Endothelial cell of umbilical vein (primary cell): ENCODE results near the gene PCMTD2. TPM values are rescaled to one million over a fixed set of nuclear protein-coding genes. Genes with fewer than 3 reads are reported as not detected.

Experiments used
- BruUV-seq: library from RNA; stranded (reverse); fragments of 400-500 nt; replicated peaks from 2 replicates; lab custom pipeline; 2021; lab: Mats Ljungman, UMichigan
- CTCF ChIA-PET: fragments of 300-600, 350-600 bp; sonication (Branson Sonifier 250); formaldehyde crosslinking; loops from one replicate; lab custom pipeline; 2021; ENCODE audit warnings: antibody characterized with exemption, inconsistent platforms; lab: Charles Lee
- POLR2A ChIA-PET: fragments of 300-600, 350-600 bp; sonication (Branson Sonifier 250); formaldehyde crosslinking; loops from one replicate; lab custom pipeline; 2021; ENCODE audit warnings: antibody characterized with exemption, inconsistent platforms; lab: Charles Lee
- DNase-seq: peaks from one replicate; pipeline ENCODE4 v3.0.0-alpha.2; 2011; ENCODE audit warnings: low read depth, low spot score
- FAIRE-seq: peaks from 2 replicates; lab custom pipeline; 2011; peaks lifted over from hg19 to GRCh38; lab: Jason Lieb, UNC
- H2AFZ ChIP-seq: 2 replicates; pipeline ENCODE4 v1.6.0; 2012; ENCODE audit warnings: low read depth, low read length, control low read depth, inconsistent platforms
- H3K27ac ChIP-seq: 2 replicates; pipeline ENCODE4 v1.5.1; 2011; ENCODE audit warnings: low read depth, mild to moderate bottlenecking, control low read depth, low read length, moderate library complexity; ENCODE audit not compliant: insufficient read depth
- H3K27me3 ChIP-seq, 2 experiments: 2 replicates each; pipeline versions ENCODE4 v1.6.0 to v1.6.1; 2011; ENCODE audit warnings: low read length in 2 of 2, mixed read lengths in 1 of 2; ENCODE audit not compliant: control insufficient read depth in 2 of 2, insufficient read depth in 2 of 2
- H3K36me3 ChIP-seq, 2 experiments: 2 replicates in 1 of 2; 3 replicates in 1 of 2; pipeline ENCODE4 v1.5.1; 2011; ENCODE audit warnings: low read length in 2 of 2, mild to moderate bottlenecking in 1 of 2, moderate library complexity in 1 of 2; ENCODE audit not compliant: control insufficient read depth in 2 of 2, insufficient read depth in 2 of 2; ENCODE audit errors: extremely low read depth in 1 of 2
- H3K4me1 ChIP-seq: 3 replicates; pipeline ENCODE4 v1.5.1; 2011; ENCODE audit warnings: mild to moderate bottlenecking, low read length; ENCODE audit not compliant: control insufficient read depth, insufficient read depth; ENCODE audit errors: extremely low read depth
- H3K4me2 ChIP-seq: 2 replicates; pipeline ENCODE4 v1.6.1; 2011; ENCODE audit warnings: low read length, control low read depth, mixed read lengths; ENCODE audit not compliant: insufficient read depth
- H3K4me3 ChIP-seq, 3 experiments: fragments of 200-600 bp in 1 of 3; sonication (generic), shearing (Covaris generic) in 1 of 3; replicated peaks in 1 of 3; 2 replicates each; pipeline ENCODE4 v1.5.1; 2011 to 2016; ENCODE audit warnings: control low read depth in 3 of 3, low read length in 3 of 3, mild to moderate bottlenecking in 2 of 3, inconsistent platforms in 1 of 3, low read depth in 1 of 3, moderate library complexity in 1 of 3; ENCODE audit not compliant: insufficient read depth in 1 of 3
- H3K79me2 ChIP-seq: 2 replicates; pipeline ENCODE4 v1.6.0; 2012; ENCODE audit warnings: low read length, inconsistent platforms; ENCODE audit not compliant: control insufficient read depth, insufficient read depth
- H3K9ac ChIP-seq: replicated peaks from 2 replicates; pipeline ENCODE3; 2011; ENCODE audit warnings: low read length, control low read depth; ENCODE audit not compliant: insufficient read depth; ENCODE audit errors: extremely low read depth
- H3K9me1 ChIP-seq: replicated peaks from 3 replicates; pipeline ENCODE4 v1.6.0; 2011; ENCODE audit warnings: mild to moderate bottlenecking, low read length; ENCODE audit not compliant: control insufficient read depth, insufficient read depth; ENCODE audit errors: extremely low read depth
- H3K9me3 ChIP-seq: replicated peaks from 2 replicates; pipeline ENCODE4 v1.5.1; 2012; ENCODE audit warnings: low read length, inconsistent platforms; ENCODE audit not compliant: control insufficient read depth, insufficient read depth
- H4K20me1 ChIP-seq: replicated peaks from 2 replicates; pipeline ENCODE3; 2011; ENCODE audit warnings: mild to moderate bottlenecking, low read length; ENCODE audit not compliant: control insufficient read depth, insufficient read depth; ENCODE audit errors: extremely low read depth
- EZH2 ChIP-seq: IDR thresholded peaks from 2 replicates; pipeline ENCODE4 v1.6.1; 2012; ENCODE audit warnings: borderline replicate concordance, low read depth, mild to moderate bottlenecking, moderate library complexity, low read length, inconsistent platforms; ENCODE audit not compliant: severe bottlenecking
- FOS ChIP-seq: IDR thresholded peaks from 2 replicates; pipeline ENCODE4 v1.6.1; 2011; ENCODE audit warnings: mild to moderate bottlenecking, low read length, moderate library complexity, borderline replicate concordance; ENCODE audit not compliant: insufficient read depth
- GATA2 ChIP-seq: IDR thresholded peaks from 2 replicates; pipeline ENCODE4 v1.7.0; 2011; ENCODE audit warnings: low read depth, mild to moderate bottlenecking, moderate library complexity, mixed read lengths, low read length; ENCODE audit not compliant: insufficient read length, insufficient read depth
- JUN ChIP-seq: IDR thresholded peaks from 2 replicates; pipeline ENCODE4 v1.6.1; 2011; ENCODE audit warnings: borderline replicate concordance, low read depth; ENCODE audit not compliant: insufficient read length, insufficient read depth
- MYC ChIP-seq: IDR thresholded peaks from one replicate; pipeline ENCODE4 v1.6.1; 2011; ENCODE audit warnings: mild to moderate bottlenecking, low read depth, low read length
- POLR2A ChIP-seq: IDR thresholded peaks from 2 replicates; pipeline ENCODE4 v1.6.1; 2012; ENCODE audit warnings: low read depth, mild to moderate bottlenecking, control low read depth, low read length
- POLR2AphosphoS5 ChIP-seq: IDR thresholded peaks from 2 replicates; pipeline ENCODE4 v1.6.1; 2012; ENCODE audit warnings: low read depth, mild to moderate bottlenecking, control low read depth, low read length, moderate library complexity; ENCODE audit not compliant: insufficient read depth
- dilution Hi-C: fragments of 300-500 bp; cut with MboI; formaldehyde crosslinking; loops from one replicate; pipeline ENCODE4 v1.15.0; 2019; ENCODE audit warnings: low sequenced_read_pairs; ENCODE audit not compliant: extremely low pct_ligation_motif_present
- intact Hi-C: fragments of 100-400 bp; cut with micrococcal nuclease; formaldehyde crosslinking; loops from one replicate; pipeline ENCODE4 v1.10.0; 2022
- polyA plus RNA-seq, 4 experiments: library from polyadenylated mRNA; depleted of rRNA in 3 of 4; stranded (reverse) in 3 of 4; unstranded in 1 of 4; fragments of >200 nt; gene quantifications; 2 replicates each; pipeline versions ENCODE4 v1.2.1 to v1.2.3, GENCODE V29; 2011 to 2012; ENCODE audit warnings: missing spikeins in 1 of 4
- total RNA-seq: library from RNA; stranded (reverse); gene quantifications from 2 replicates; pipeline ENCODE4 v1.2.3, GENCODE V29; 2021
- TF ChIP-seq, protein P1 (sequence below), 2 donors: IDR thresholded peaks; 1 replicate in 1 of 2; 2 replicates in 1 of 2; pipeline ENCODE4 v1.5.1; 2011; ENCODE audit warnings: low read length in 2 of 2, mild to moderate bottlenecking in 2 of 2, moderate library complexity in 2 of 2, control low read depth in 1 of 2, inconsistent platforms in 1 of 2, low read depth in 1 of 2; ENCODE audit not compliant: insufficient read depth in 1 of 2; ENCODE audit errors: extremely low read depth in 1 of 2
- TF ChIP-seq, protein P2 (sequence below): IDR thresholded peaks from 2 replicates; pipeline ENCODE4 v1.6.1; 2011; ENCODE audit not compliant: insufficient read depth, insufficient read length

PCMTD2 gene
- total and polyA plus RNA-seq, 2 donors (not counting 3 experiments of a cell fraction or from before 2014, with no cell fraction given): 27.4 to 45.7 TPM

DNA sequence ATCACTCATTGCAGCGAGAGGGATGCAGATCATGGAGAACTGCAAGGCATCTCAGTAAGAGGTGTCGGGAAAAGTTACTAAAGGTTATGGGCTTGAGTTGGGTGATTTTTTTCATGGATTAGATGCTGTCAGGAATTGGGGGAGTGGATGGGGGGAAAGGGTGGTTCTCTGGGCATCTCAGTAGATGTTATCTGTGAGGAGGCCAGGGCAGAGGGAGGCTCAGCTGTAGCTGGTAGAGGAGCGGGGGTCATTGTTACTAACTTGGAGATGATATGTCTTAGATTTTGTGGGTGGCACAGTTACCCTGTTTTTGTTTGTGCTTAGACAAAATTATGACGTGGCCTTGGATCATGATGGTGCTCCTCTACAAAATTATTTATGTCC is 2.6 kb upstream of the PCMTD2 start:
- Histone ChIP-seq H2AFZ (no peak overlapping the region), H3K4me1 (peaks cover 14% of the 10 kb centered on the region), H3K27me3 (peaks cover 4 to 16% of the 10 kb centered on the region in 2 experiments), H3K36me3 (no peaks in the 10 kb centered on the region), H4K20me1 (no peaks in the 10 kb centered on the region), H3K79me2 (peaks cover 14% of the 10 kb centered on the region), H3K4me2 (no peak overlapping the region), H3K27ac (no peak overlapping the region), H3K9me3 (no peaks in the 10 kb centered on the region), H3K9me1 (no peaks in the 10 kb centered on the region), H3K4me3 (no peak overlapping the region), H3K9ac (no peak overlapping the region)
- no TSS peak for BruUV-seq
- intact Hi-C loops (no loop called here), dilution Hi-C loops (no loop called here)
- POLR2A ChIA-PET: no interaction called here
- DNase-seq (no peak), FAIRE-seq (no peak)
- CTCF ChIA-PET: no interaction called here
- TF ChIP-seq FOS (no peak), JUN (no peak), GATA2 (no peak), POLR2AphosphoS5 (no peak), MYC (no peak), POLR2A (no peak), EZH2 (no peak)
- TF ChIP-seq, protein P1, sequence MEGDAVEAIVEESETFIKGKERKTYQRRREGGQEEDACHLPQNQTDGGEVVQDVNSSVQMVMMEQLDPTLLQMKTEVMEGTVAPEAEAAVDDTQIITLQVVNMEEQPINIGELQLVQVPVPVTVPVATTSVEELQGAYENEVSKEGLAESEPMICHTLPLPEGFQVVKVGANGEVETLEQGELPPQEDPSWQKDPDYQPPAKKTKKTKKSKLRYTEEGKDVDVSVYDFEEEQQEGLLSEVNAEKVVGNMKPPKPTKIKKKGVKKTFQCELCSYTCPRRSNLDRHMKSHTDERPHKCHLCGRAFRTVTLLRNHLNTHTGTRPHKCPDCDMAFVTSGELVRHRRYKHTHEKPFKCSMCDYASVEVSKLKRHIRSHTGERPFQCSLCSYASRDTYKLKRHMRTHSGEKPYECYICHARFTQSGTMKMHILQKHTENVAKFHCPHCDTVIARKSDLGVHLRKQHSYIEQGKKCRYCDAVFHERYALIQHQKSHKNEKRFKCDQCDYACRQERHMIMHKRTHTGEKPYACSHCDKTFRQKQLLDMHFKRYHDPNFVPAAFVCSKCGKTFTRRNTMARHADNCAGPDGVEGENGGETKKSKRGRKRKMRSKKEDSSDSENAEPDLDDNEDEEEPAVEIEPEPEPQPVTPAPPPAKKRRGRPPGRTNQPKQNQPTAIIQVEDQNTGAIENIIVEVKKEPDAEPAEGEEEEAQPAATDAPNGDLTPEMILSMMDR (IDR thresholded peaks at IDR 0.05; ENCODE audit: extremely low read depth in 1 of 2, insufficient read depth in 1 of 2, low read depth in 1 of 2, low read length in 2 of 2): no peak
- TF ChIP-seq, protein P2, sequence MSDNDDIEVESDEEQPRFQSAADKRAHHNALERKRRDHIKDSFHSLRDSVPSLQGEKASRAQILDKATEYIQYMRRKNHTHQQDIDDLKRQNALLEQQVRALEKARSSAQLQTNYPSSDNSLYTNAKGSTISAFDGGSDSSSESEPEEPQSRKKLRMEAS: no peak
